Activated T-helper 17 cell treated with anti-CD3 and anti-CD28 coated beads, Interleukin-2, amount 50 U/mL, for 72 hours (primary cell): Measurements from ENCODE around the gene BNC2. TPM values are rescaled to one million over a fixed set of nuclear protein-coding genes. Genes with fewer than 3 reads are reported as not detected.

ENCODE experiments used
- ATAC-seq: fragments of 150-1000 bp; cut with Tn5 transposase; replicated peaks from 2 replicates; pipeline ENCODE4 v1.10.0; 2021; ENCODE audit warnings: mild to moderate bottlenecking, moderate library complexity
- H3K27ac Mint-ChIP-seq: one replicate; pipeline ENCODE4 v1.8.0; 2022; ENCODE audit warnings: mixed read lengths
- H3K27me3 Mint-ChIP-seq: one replicate; pipeline ENCODE4 v1.8.0; 2022; ENCODE audit warnings: mixed read lengths
- H3K36me3 Mint-ChIP-seq: one replicate; pipeline ENCODE4 v1.8.0; 2022; ENCODE audit warnings: low read depth, mild to moderate bottlenecking, mixed read lengths
- H3K4me1 Mint-ChIP-seq: one replicate; pipeline ENCODE4 v1.8.0; 2022; ENCODE audit warnings: mixed read lengths
- H3K4me3 Mint-ChIP-seq: one replicate; pipeline ENCODE4 v1.8.0; 2022; ENCODE audit warnings: mild to moderate bottlenecking, mixed read lengths
- H3K9me3 Mint-ChIP-seq: one replicate; pipeline ENCODE4 v1.8.0; 2022; ENCODE audit warnings: mixed read lengths
- total RNA-seq, 2 donors: library from RNA; stranded (reverse); gene quantifications; one replicate each; pipeline ENCODE4 v1.2.3, GENCODE V29; 2022

Gene BNC2
- total RNA-seq, 2 donors from 2014 or later = not detected

GRCh38 chr9:16611001-16611400 is 259.5 kb downstream of the BNC2 start:
- no peak for ATAC-seq
- H3K27me3 Mint-ChIP-seq = no peaks in the 10 kb centered on the region
- peaks cover 14% of the 10 kb centered on the region for H3K9me3 Mint-ChIP-seq
- H3K36me3 Mint-ChIP-seq = no peaks in the 10 kb centered on the region
- no peak overlapping the region for H3K4me3 Mint-ChIP-seq
- H3K4me1 Mint-ChIP-seq = no peaks in the 10 kb centered on the region
- H3K27ac Mint-ChIP-seq = no peak overlapping the region

- Mint-ChIP-seq H3K9me3 (peaks cover 14% of the 10 kb centered on the region), H3K4me1 (no peaks in the 10 kb centered on the region), H3K36me3 (no peaks in the 10 kb centered on the region), H3K27me3 (no peaks in the 10 kb centered on the region), H3K4me3 (no peak overlapping the region), H3K27ac (no peak overlapping the region)
- ATAC-seq = no peak
These were observed 259.9 kb downstream of the BNC2 start for GRCh38 chr9:16610538-16610937.

GRCh38 chr9:16608906-16609305 is 261.6 kb downstream of the BNC2 start:
- ATAC-seq = no peak
- Mint-ChIP-seq H3K9me3 (peaks cover 13% of the 10 kb centered on the region), H3K4me1 (no peaks in the 10 kb centered on the region), H3K27ac (no peak overlapping the region), H3K27me3 (no peaks in the 10 kb centered on the region), H3K4me3 (no peak overlapping the region), H3K36me3 (no peaks in the 10 kb centered on the region)

GRCh38 chr9:16602494-16602893 is 268.0 kb downstream of the BNC2 start:
- no peaks in the 10 kb centered on the region for H3K27me3 Mint-ChIP-seq
- H3K9me3 Mint-ChIP-seq = no peaks in the 10 kb centered on the region
- ATAC-seq = no peak
- no peak overlapping the region for H3K4me3 Mint-ChIP-seq
- no peaks in the 10 kb centered on the region for H3K4me1 Mint-ChIP-seq
- H3K27ac Mint-ChIP-seq = no peak overlapping the region
- H3K36me3 Mint-ChIP-seq = no peaks in the 10 kb centered on the region

- H3K4me3 Mint-ChIP-seq = no peak overlapping the region
- no peak overlapping the region for H3K27ac Mint-ChIP-seq
- no peaks in the 10 kb centered on the region for H3K27me3 Mint-ChIP-seq
- H3K9me3 Mint-ChIP-seq = no peaks in the 10 kb centered on the region
- H3K4me1 Mint-ChIP-seq = no peaks in the 10 kb centered on the region
- no peaks in the 10 kb centered on the region for H3K36me3 Mint-ChIP-seq
- ATAC-seq = no peak
These were observed 268.5 kb downstream of the BNC2 start for GRCh38 chr9:16601991-16602390.

GRCh38 chr9:16598316-16598715 is 272.2 kb downstream of the BNC2 start:
- Mint-ChIP-seq H3K27ac (no peak overlapping the region), H3K9me3 (no peaks in the 10 kb centered on the region), H3K4me1 (no peaks in the 10 kb centered on the region), H3K4me3 (no peak overlapping the region), H3K27me3 (no peaks in the 10 kb centered on the region), H3K36me3 (no peaks in the 10 kb centered on the region)
- no peak for ATAC-seq

GRCh38 chr9:16597136-16597535 is 273.3 kb downstream of the BNC2 start:
- Mint-ChIP-seq H3K4me3 (no peak overlapping the region), H3K36me3 (no peaks in the 10 kb centered on the region)
- no peak for ATAC-seq

GRCh38 chr9:16595227-16595626 is 275.2 kb downstream of the BNC2 start:
- H3K27ac Mint-ChIP-seq = no peak overlapping the region
- H3K4me1 Mint-ChIP-seq = no peaks in the 10 kb centered on the region
- H3K27me3 Mint-ChIP-seq = no peaks in the 10 kb centered on the region
- no peaks in the 10 kb centered on the region for H3K9me3 Mint-ChIP-seq
- no peaks in the 10 kb centered on the region for H3K36me3 Mint-ChIP-seq
- ATAC-seq = no peak
- H3K4me3 Mint-ChIP-seq = no peak overlapping the region

More at GRCh38 chr9:16597136-16597535, 273.3 kb downstream of the BNC2 start:
- Mint-ChIP-seq H3K9me3 (no peaks in the 10 kb centered on the region), H3K27me3 (no peaks in the 10 kb centered on the region), H3K4me1 (no peaks in the 10 kb centered on the region), H3K27ac (no peak overlapping the region)

- no peak overlapping the region for H3K4me3 Mint-ChIP-seq
- H3K9me3 Mint-ChIP-seq = no peaks in the 10 kb centered on the region
- H3K27me3 Mint-ChIP-seq = no peaks in the 10 kb centered on the region
- no peaks in the 10 kb centered on the region for H3K36me3 Mint-ChIP-seq
- H3K27ac Mint-ChIP-seq = no peak overlapping the region
- no peaks in the 10 kb centered on the region for H3K4me1 Mint-ChIP-seq
- no peak for ATAC-seq
These were observed 275.7 kb downstream of the BNC2 start for GRCh38 chr9:16594787-16595186.

GRCh38 chr9:16593746-16594145 is 276.7 kb downstream of the BNC2 start:
- ATAC-seq = no peak
- H3K36me3 Mint-ChIP-seq = no peaks in the 10 kb centered on the region
- H3K4me1 Mint-ChIP-seq = no peaks in the 10 kb centered on the region
- H3K27me3 Mint-ChIP-seq = no peaks in the 10 kb centered on the region
- H3K9me3 Mint-ChIP-seq = no peaks in the 10 kb centered on the region
- H3K4me3 Mint-ChIP-seq = no peak overlapping the region
- no peak overlapping the region for H3K27ac Mint-ChIP-seq

GRCh38 chr9:16591092-16591491 is 279.4 kb downstream of the BNC2 start:
- ATAC-seq = no peak
- H3K4me3 Mint-ChIP-seq = no peak overlapping the region
- H3K9me3 Mint-ChIP-seq = peaks cover 5% of the 10 kb centered on the region
- no peaks in the 10 kb centered on the region for H3K36me3 Mint-ChIP-seq
- no peaks in the 10 kb centered on the region for H3K4me1 Mint-ChIP-seq
- H3K27ac Mint-ChIP-seq = no peak overlapping the region
- H3K27me3 Mint-ChIP-seq = no peaks in the 10 kb centered on the region

GRCh38 chr9:16585591-16585990 is 284.9 kb downstream of the BNC2 start:
- H3K9me3 Mint-ChIP-seq = peaks cover 9% of the 10 kb centered on the region
- no peaks in the 10 kb centered on the region for H3K4me1 Mint-ChIP-seq

GRCh38 chr9:16579872-16580432 is 290.5 kb downstream of the BNC2 start:
- ATAC-seq = no peak
- H3K4me1 Mint-ChIP-seq = no peaks in the 10 kb centered on the region
- H3K27ac Mint-ChIP-seq = no peak overlapping the region
- no peaks in the 10 kb centered on the region for H3K27me3 Mint-ChIP-seq
- H3K9me3 Mint-ChIP-seq = peaks cover 8% of the 10 kb centered on the region
- H3K36me3 Mint-ChIP-seq = no peaks in the 10 kb centered on the region
- no peak overlapping the region for H3K4me3 Mint-ChIP-seq

More at GRCh38 chr9:16585591-16585990, 284.9 kb downstream of the BNC2 start:
- H3K4me3 Mint-ChIP-seq = no peak overlapping the region
- no peaks in the 10 kb centered on the region for H3K27me3 Mint-ChIP-seq
- no peak overlapping the region for H3K27ac Mint-ChIP-seq
- H3K36me3 Mint-ChIP-seq = no peaks in the 10 kb centered on the region
- ATAC-seq = no peak

- H3K9me3 Mint-ChIP-seq = peaks cover 4% of the 10 kb centered on the region
- no peak overlapping the region for H3K4me3 Mint-ChIP-seq
- H3K36me3 Mint-ChIP-seq = no peaks in the 10 kb centered on the region
- no peaks in the 10 kb centered on the region for H3K27me3 Mint-ChIP-seq
- H3K4me1 Mint-ChIP-seq = no peaks in the 10 kb centered on the region
- ATAC-seq = no peak
- H3K27ac Mint-ChIP-seq = no peak overlapping the region
These were observed 294.6 kb downstream of the BNC2 start for GRCh38 chr9:16575986-16576245.

- Mint-ChIP-seq H3K4me3 (no peak overlapping the region), H3K9me3 (peaks cover 4% of the 10 kb centered on the region), H3K27ac (no peak overlapping the region), H3K4me1 (no peaks in the 10 kb centered on the region), H3K36me3 (no peaks in the 10 kb centered on the region), H3K27me3 (no peaks in the 10 kb centered on the region)
- no peak for ATAC-seq
These were observed 295.1 kb downstream of the BNC2 start for GRCh38 chr9:16575142-16575985.
